Cardiac muscle cell (in vitro differentiated cells and primary cell): ENCODE results near the gene GGTLC2. TPM values are rescaled to one million over a fixed set of nuclear protein-coding genes. Genes with fewer than 3 reads are reported as not detected.
"Not testable (repeated sequence)": the region's sequence is repeated elsewhere in the genome, so short reads cannot be mapped to it uniquely, and the experiment has no call there.

Source experiments
- DNase-seq, 2 donors: peaks; one replicate each; pipeline versions ENCODE4 v3.0.0 to v3.0.0-alpha.2; 2010 to 2017; ENCODE audit warnings: low read depth in 1 of 2, low spot score in 1 of 2
- H3K27ac ChIP-seq: fragments of 200-600 bp; sonication (generic); 2 replicates; pipeline ENCODE4 v1.5.1; 2016
- H3K27me3 ChIP-seq: fragments of 200-600 bp; sonication (generic); 2 replicates; pipeline ENCODE4 v1.6.0; 2016; ENCODE audit warnings: control low read depth
- H3K36me3 ChIP-seq: fragments of 200-600 bp; sonication (generic); 2 replicates; pipeline ENCODE4 v1.5.1; 2016; ENCODE audit warnings: control low read depth
- H3K4me1 ChIP-seq: fragments of 200-600 bp; sonication (generic); 2 replicates; pipeline ENCODE4 v1.8.1; 2017; ENCODE audit warnings: low read depth, mild to moderate bottlenecking, mixed run types
- H3K4me3 ChIP-seq: fragments of 200-600 bp; sonication (generic); 2 replicates; pipeline ENCODE4 v1.5.1; 2016; ENCODE audit warnings: mild to moderate bottlenecking
- H3K9me3 ChIP-seq: fragments of 200-600 bp; sonication (generic); 2 replicates; pipeline ENCODE4 v1.5.1; 2017; ENCODE audit warnings: low read depth, mild to moderate bottlenecking, control low read depth
- polyA plus RNA-seq: library from polyadenylated mRNA; unstranded; fragments of >200 nt; fragmentation: Nextera tagmentation; extraction: Ambion mirVana; gene quantifications from 2 replicates; pipeline ENCODE4 v1.2.1, GENCODE V29; 2016
- total RNA-seq: library from RNA; depleted of rRNA; stranded (reverse); fragments of >200 nt; gene quantifications from 2 replicates; pipeline ENCODE4 v1.2.3, GENCODE V29; 2016
- TF ChIP-seq, protein P1 (sequence below): IDR thresholded peaks from 2 replicates; pipeline ENCODE4 v1.5.1; 2012; ENCODE audit warnings: low read depth, mild to moderate bottlenecking, low read length

The GGTLC2 gene
- total and polyA plus RNA-seq, 2 experiments from 2014 or later: not detected

- H3K36me3 ChIP-seq: no peaks in the 10 kb centered on the region
- H3K4me1 ChIP-seq: no peaks in the 10 kb centered on the region
- no peak overlapping the region for H3K4me3 ChIP-seq
- H3K27ac ChIP-seq: no peak overlapping the region
- TF ChIP-seq, protein P1, sequence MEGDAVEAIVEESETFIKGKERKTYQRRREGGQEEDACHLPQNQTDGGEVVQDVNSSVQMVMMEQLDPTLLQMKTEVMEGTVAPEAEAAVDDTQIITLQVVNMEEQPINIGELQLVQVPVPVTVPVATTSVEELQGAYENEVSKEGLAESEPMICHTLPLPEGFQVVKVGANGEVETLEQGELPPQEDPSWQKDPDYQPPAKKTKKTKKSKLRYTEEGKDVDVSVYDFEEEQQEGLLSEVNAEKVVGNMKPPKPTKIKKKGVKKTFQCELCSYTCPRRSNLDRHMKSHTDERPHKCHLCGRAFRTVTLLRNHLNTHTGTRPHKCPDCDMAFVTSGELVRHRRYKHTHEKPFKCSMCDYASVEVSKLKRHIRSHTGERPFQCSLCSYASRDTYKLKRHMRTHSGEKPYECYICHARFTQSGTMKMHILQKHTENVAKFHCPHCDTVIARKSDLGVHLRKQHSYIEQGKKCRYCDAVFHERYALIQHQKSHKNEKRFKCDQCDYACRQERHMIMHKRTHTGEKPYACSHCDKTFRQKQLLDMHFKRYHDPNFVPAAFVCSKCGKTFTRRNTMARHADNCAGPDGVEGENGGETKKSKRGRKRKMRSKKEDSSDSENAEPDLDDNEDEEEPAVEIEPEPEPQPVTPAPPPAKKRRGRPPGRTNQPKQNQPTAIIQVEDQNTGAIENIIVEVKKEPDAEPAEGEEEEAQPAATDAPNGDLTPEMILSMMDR: peak; percentile 63
- DNase-seq: peak in 1 of 2 donors; percentile 72
- no peaks in the 10 kb centered on the region for H3K9me3 ChIP-seq
- no peaks in the 10 kb centered on the region for H3K27me3 ChIP-seq
Observed at GRCh38 chr22:22684580-22685561, 40.5 kb downstream of the GGTLC2 start.

- Histone ChIP-seq H3K4me1 (no peaks in the 10 kb centered on the region), H3K27me3 (no peaks in the 10 kb centered on the region), H3K4me3 (no peak overlapping the region), H3K9me3 (no peaks in the 10 kb centered on the region), H3K27ac (no peak overlapping the region), H3K36me3 (no peaks in the 10 kb centered on the region)
- TF ChIP-seq, protein P1: no peak
- no peak for DNase-seq
Observed at GRCh38 chr22:22685586-22685985, 41.2 kb downstream of the GGTLC2 start.

- not testable (repeated sequence) for H3K27ac ChIP-seq, DNase-seq, H3K27me3 ChIP-seq, H3K9me3 ChIP-seq, H3K4me1 ChIP-seq, H3K36me3 ChIP-seq, H3K4me3 ChIP-seq
Observed at GRCh38 chr22:22686202-22687115, 42.0 kb downstream of the GGTLC2 start.

DNA sequence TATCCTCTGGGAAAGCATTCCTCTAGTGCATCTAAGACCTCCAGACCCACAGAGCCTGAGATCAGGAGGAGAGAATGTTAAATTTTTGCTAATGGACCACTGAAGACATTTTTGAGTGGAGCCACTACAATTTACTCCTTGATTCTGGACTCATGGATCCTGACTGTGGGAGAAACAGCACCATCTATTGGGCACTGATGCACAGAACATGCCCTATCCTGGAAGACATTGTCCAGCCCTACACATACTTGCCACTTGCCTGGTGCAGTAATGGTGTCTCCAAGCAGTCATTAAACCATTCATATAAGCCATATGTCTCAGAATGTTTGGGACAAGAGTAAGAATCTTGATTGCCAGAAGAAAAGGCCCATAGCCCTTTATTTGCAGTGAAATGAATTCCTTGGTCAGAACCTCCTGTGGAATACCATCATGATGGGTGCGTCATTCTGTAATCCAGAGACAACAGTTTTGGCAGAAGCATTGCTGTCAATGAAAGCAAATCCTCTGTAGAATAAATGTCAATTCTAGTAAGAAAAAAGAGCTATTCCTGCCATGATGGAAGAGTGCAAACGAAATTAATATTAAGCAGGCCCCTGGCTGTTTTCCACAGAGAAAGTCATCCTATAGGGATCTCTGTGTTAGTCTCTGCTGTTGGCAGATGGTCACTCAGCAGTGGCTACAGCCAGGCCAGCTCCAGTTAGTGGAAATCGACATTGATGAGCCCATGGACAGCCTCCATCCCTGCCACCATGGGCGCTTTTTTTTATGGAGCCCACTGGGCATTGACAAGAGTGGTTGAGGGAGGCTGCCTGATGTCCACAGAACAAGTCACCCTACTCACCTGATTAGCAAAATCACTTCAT is 43.5 kb downstream of the GGTLC2 start:
- no peaks in the 10 kb centered on the region for H3K27me3 ChIP-seq
- peak in 1 of 2 donors; percentile 77 for DNase-seq
- TF ChIP-seq, protein P1: peak; percentile 87
- H3K36me3 ChIP-seq: no peaks in the 10 kb centered on the region
- H3K27ac ChIP-seq: no peak overlapping the region
- H3K4me1 ChIP-seq: no peaks in the 10 kb centered on the region
- no peak overlapping the region for H3K4me3 ChIP-seq
- H3K9me3 ChIP-seq: no peaks in the 10 kb centered on the region

GRCh38 chr22:22689621-22690345 is 45.4 kb downstream of the GGTLC2 start:
- no peak overlapping the region for H3K4me3 ChIP-seq
- TF ChIP-seq, protein P1: no peak
- no peaks in the 10 kb centered on the region for H3K36me3 ChIP-seq
- no peaks in the 10 kb centered on the region for H3K9me3 ChIP-seq
- no peak overlapping the region for H3K27ac ChIP-seq
- H3K27me3 ChIP-seq: no peaks in the 10 kb centered on the region
- H3K4me1 ChIP-seq: no peaks in the 10 kb centered on the region
- no peak for DNase-seq
